ENCODE results near the gene GPD2. TPM values are rescaled to one million over a fixed set of nuclear protein-coding genes. Genes with fewer than 3 reads are reported as not detected.
"Not testable (repeated sequence)": the region's sequence is repeated elsewhere in the genome, so short reads cannot be mapped to it uniquely, and the experiment has no call there.

Gene GPD2
- total RNA-seq, 1 donor from 2014 or later, result 17.2 TPM

GRCh38 chr2:156486614-156487013 lies 50.4 kb downstream of the GPD2 start:
- Histone ChIP-seq H3K9ac (ENCODE audit: low read depth in 1 of 3, low read length in 3 of 3) (no peak overlapping the region), H3K9me3 (ENCODE audit: control insufficient read depth in 3 of 3, low read length in 3 of 3) (no peaks in the 10 kb centered on the region), H3K27ac (ENCODE audit: low read depth, low read length) (no peak overlapping the region), H3K36me3 (ENCODE audit: control insufficient read depth in 3 of 3, insufficient read depth in 3 of 3, low read length in 3 of 3) (no peaks in the 10 kb centered on the region), H3K27me3 (ENCODE audit: control insufficient read depth in 3 of 3, insufficient read depth in 3 of 3, low read length in 3 of 3) (no peaks in the 10 kb centered on the region), H3K4me1 (ENCODE audit: control insufficient read depth in 3 of 3, insufficient read depth in 3 of 3, low read length in 3 of 3) (peaks cover 0 to 7% (median 0%) of the 10 kb centered on the region in 3 donors), H3K4me3 (ENCODE audit: low read length in 3 of 3) (no peak overlapping the region)

- Histone ChIP-seq H3K27ac (ENCODE audit: low read depth, low read length) (no peak overlapping the region), H3K9me3 (ENCODE audit: control insufficient read depth in 3 of 3, low read length in 3 of 3) (no peaks in the 10 kb centered on the region), H3K9ac (ENCODE audit: low read depth in 1 of 3, low read length in 3 of 3) (no peak overlapping the region), H3K36me3 (ENCODE audit: control insufficient read depth in 3 of 3, insufficient read depth in 3 of 3, low read length in 3 of 3) (no peaks in the 10 kb centered on the region), H3K4me1 (ENCODE audit: control insufficient read depth in 3 of 3, insufficient read depth in 3 of 3, low read length in 3 of 3) (peaks cover 0 to 7% (median 0%) of the 10 kb centered on the region in 3 donors), H3K4me3 (ENCODE audit: low read length in 3 of 3) (no peak overlapping the region), H3K27me3 (ENCODE audit: control insufficient read depth in 3 of 3, insufficient read depth in 3 of 3, low read length in 3 of 3) (no peaks in the 10 kb centered on the region)
These were observed 53.0 kb downstream of the GPD2 start for GRCh38 chr2:156489195-156489594.

GRCh38 chr2:156489750-156490465 lies 53.7 kb downstream of the GPD2 start:
- Histone ChIP-seq H3K36me3 (ENCODE audit: control insufficient read depth in 3 of 3, insufficient read depth in 3 of 3, low read length in 3 of 3) (no peaks in the 10 kb centered on the region), H3K9ac (ENCODE audit: low read depth in 1 of 3, low read length in 3 of 3) (no peak overlapping the region), H3K9me3 (ENCODE audit: control insufficient read depth in 3 of 3, low read length in 3 of 3) (no peaks in the 10 kb centered on the region), H3K4me1 (ENCODE audit: control insufficient read depth in 3 of 3, insufficient read depth in 3 of 3, low read length in 3 of 3) (peaks cover 0 to 7% (median 0%) of the 10 kb centered on the region in 3 donors), H3K27me3 (ENCODE audit: control insufficient read depth in 3 of 3, insufficient read depth in 3 of 3, low read length in 3 of 3) (no peaks in the 10 kb centered on the region), H3K27ac (ENCODE audit: low read depth, low read length) (no peak overlapping the region), H3K4me3 (ENCODE audit: low read length in 3 of 3) (no peak overlapping the region)

- Histone ChIP-seq H3K9ac (ENCODE audit: low read depth in 1 of 3, low read length in 3 of 3) (no peak overlapping the region), H3K9me3 (ENCODE audit: control insufficient read depth in 3 of 3, low read length in 3 of 3) (no peaks in the 10 kb centered on the region), H3K4me1 (ENCODE audit: control insufficient read depth in 3 of 3, insufficient read depth in 3 of 3, low read length in 3 of 3) (peaks cover 0 to 7% (median 0%) of the 10 kb centered on the region in 3 donors), H3K4me3 (ENCODE audit: low read length in 3 of 3) (no peak overlapping the region), H3K27ac (ENCODE audit: low read depth, low read length) (no peak overlapping the region), H3K36me3 (ENCODE audit: control insufficient read depth in 3 of 3, insufficient read depth in 3 of 3, low read length in 3 of 3) (no peaks in the 10 kb centered on the region), H3K27me3 (ENCODE audit: control insufficient read depth in 3 of 3, insufficient read depth in 3 of 3, low read length in 3 of 3) (no peaks in the 10 kb centered on the region)
These were observed 54.3 kb downstream of the GPD2 start for GRCh38 chr2:156490466-156490840.

- no peaks in the 10 kb centered on the region for H3K27me3 ChIP-seq (ENCODE audit: control insufficient read depth in 3 of 3, insufficient read depth in 3 of 3, low read length in 3 of 3)
- H3K36me3 ChIP-seq (ENCODE audit: control insufficient read depth in 3 of 3, insufficient read depth in 3 of 3, low read length in 3 of 3), result no peaks in the 10 kb centered on the region
- H3K4me3 ChIP-seq (ENCODE audit: low read length in 3 of 3), result no peak overlapping the region
- H3K9me3 ChIP-seq (ENCODE audit: control insufficient read depth in 3 of 3, low read length in 3 of 3), result no peaks in the 10 kb centered on the region
- H3K4me1 ChIP-seq (ENCODE audit: control insufficient read depth in 3 of 3, insufficient read depth in 3 of 3, low read length in 3 of 3), result peaks cover 0 to 2% (median 0%) of the 10 kb centered on the region in 3 donors
- H3K9ac ChIP-seq (ENCODE audit: low read depth in 1 of 3, low read length in 3 of 3), result no peak overlapping the region
- no peak overlapping the region for H3K27ac ChIP-seq (ENCODE audit: low read depth, low read length)
These were observed 55.0 kb downstream of the GPD2 start for GRCh38 chr2:156491176-156491575.

GRCh38 chr2:156492979-156493378 lies 56.8 kb downstream of the GPD2 start:
- Histone ChIP-seq H3K27ac (ENCODE audit: low read depth, low read length) (no peak overlapping the region), H3K4me1 (ENCODE audit: control insufficient read depth in 3 of 3, insufficient read depth in 3 of 3, low read length in 3 of 3) (peaks cover 0 to 2% (median 0%) of the 10 kb centered on the region in 3 donors), H3K27me3 (ENCODE audit: control insufficient read depth in 3 of 3, insufficient read depth in 3 of 3, low read length in 3 of 3) (no peaks in the 10 kb centered on the region), H3K9me3 (ENCODE audit: control insufficient read depth in 3 of 3, low read length in 3 of 3) (no peaks in the 10 kb centered on the region), H3K4me3 (ENCODE audit: low read length in 3 of 3) (no peak overlapping the region), H3K9ac (ENCODE audit: low read depth in 1 of 3, low read length in 3 of 3) (no peak overlapping the region), H3K36me3 (ENCODE audit: control insufficient read depth in 3 of 3, insufficient read depth in 3 of 3, low read length in 3 of 3) (no peaks in the 10 kb centered on the region)

GRCh38 chr2:156495998-156496397 lies 59.8 kb downstream of the GPD2 start:
- H3K27ac ChIP-seq (ENCODE audit: low read depth, low read length); H3K36me3 ChIP-seq (ENCODE audit: control insufficient read depth in 3 of 3, insufficient read depth in 3 of 3, low read length in 3 of 3); H3K9me3 ChIP-seq (ENCODE audit: control insufficient read depth in 3 of 3, low read length in 3 of 3); H3K9ac ChIP-seq (ENCODE audit: low read depth in 1 of 3, low read length in 3 of 3); H3K27me3 ChIP-seq (ENCODE audit: control insufficient read depth in 3 of 3, insufficient read depth in 3 of 3, low read length in 3 of 3); H3K4me1 ChIP-seq (ENCODE audit: control insufficient read depth in 3 of 3, insufficient read depth in 3 of 3, low read length in 3 of 3); H3K4me3 ChIP-seq (ENCODE audit: low read length in 3 of 3): not testable (repeated sequence)

GRCh38 chr2:156505696-156506095 lies 69.5 kb downstream of the GPD2 start:
- no peaks in the 10 kb centered on the region for H3K9me3 ChIP-seq (ENCODE audit: control insufficient read depth in 3 of 3, low read length in 3 of 3)
- H3K27ac ChIP-seq (ENCODE audit: low read depth, low read length), result no peak overlapping the region
- no peaks in the 10 kb centered on the region for H3K27me3 ChIP-seq (ENCODE audit: control insufficient read depth in 3 of 3, insufficient read depth in 3 of 3, low read length in 3 of 3)
- no peak overlapping the region for H3K4me3 ChIP-seq (ENCODE audit: low read length in 3 of 3)
- H3K36me3 ChIP-seq (ENCODE audit: control insufficient read depth in 3 of 3, insufficient read depth in 3 of 3, low read length in 3 of 3), result no peaks in the 10 kb centered on the region
- H3K4me1 ChIP-seq (ENCODE audit: control insufficient read depth in 3 of 3, insufficient read depth in 3 of 3, low read length in 3 of 3), result no peaks in the 10 kb centered on the region
- no peak overlapping the region for H3K9ac ChIP-seq (ENCODE audit: low read depth in 1 of 3, low read length in 3 of 3)

- Histone ChIP-seq H3K4me3 (ENCODE audit: low read length in 3 of 3) (no peak overlapping the region), H3K36me3 (ENCODE audit: control insufficient read depth in 3 of 3, insufficient read depth in 3 of 3, low read length in 3 of 3) (peaks cover 0 to 28% (median 17%) of the 10 kb centered on the region in 3 donors), H3K9me3 (ENCODE audit: control insufficient read depth in 3 of 3, low read length in 3 of 3) (no peaks in the 10 kb centered on the region), H3K9ac (ENCODE audit: low read depth in 1 of 3, low read length in 3 of 3) (no peak overlapping the region), H3K27ac (ENCODE audit: low read depth, low read length) (no peak overlapping the region), H3K27me3 (ENCODE audit: control insufficient read depth in 3 of 3, insufficient read depth in 3 of 3, low read length in 3 of 3) (no peaks in the 10 kb centered on the region), H3K4me1 (ENCODE audit: control insufficient read depth in 3 of 3, insufficient read depth in 3 of 3, low read length in 3 of 3) (no peaks in the 10 kb centered on the region)
These were observed 74.9 kb downstream of the GPD2 start for GRCh38 chr2:156511122-156511521.

- H3K4me1 ChIP-seq (ENCODE audit: control insufficient read depth in 3 of 3, insufficient read depth in 3 of 3, low read length in 3 of 3), result no peaks in the 10 kb centered on the region
- H3K27ac ChIP-seq (ENCODE audit: low read depth, low read length), result no peak overlapping the region
- no peaks in the 10 kb centered on the region for H3K27me3 ChIP-seq (ENCODE audit: control insufficient read depth in 3 of 3, insufficient read depth in 3 of 3, low read length in 3 of 3)
- H3K9ac ChIP-seq (ENCODE audit: low read depth in 1 of 3, low read length in 3 of 3), result no peak overlapping the region
- no peaks in the 10 kb centered on the region for H3K9me3 ChIP-seq (ENCODE audit: control insufficient read depth in 3 of 3, low read length in 3 of 3)
- H3K4me3 ChIP-seq (ENCODE audit: low read length in 3 of 3), result no peak overlapping the region
- H3K36me3 ChIP-seq (ENCODE audit: control insufficient read depth in 3 of 3, insufficient read depth in 3 of 3, low read length in 3 of 3), result peaks cover 0 to 28% (median 17%) of the 10 kb centered on the region in 3 donors
These were observed 75.6 kb downstream of the GPD2 start for GRCh38 chr2:156511803-156512202.

All from skeletal muscle tissue (tissue), 4 donors.